Activated CD4-positive, CD25-positive, alpha-beta regulatory T cell treated with anti-CD3 and anti-CD28 coated beads, Interleukin-2, amount 50 U/mL, for 16 hours (primary cell): ENCODE data around the gene MYO1E.
"Not testable (repeated sequence)": the region's sequence is repeated elsewhere in the genome, so short reads cannot be mapped to it uniquely, and the experiment has no call there.

Source experiments
- DNase-seq: peaks from one replicate; pipeline ENCODE4 v3.0.0-alpha.2; 2020; ENCODE audit warnings: low read depth, low spot score

Gene MYO1E

GRCh38 chr15:59387196-59387878 lies 14.7 kb upstream of the MYO1E start:
- not testable (repeated sequence) for DNase-seq

GRCh38 chr15:59385171-59385570 lies 12.5 kb upstream of the MYO1E start:
- no peak for DNase-seq

GRCh38 chr15:59384507-59384906 lies 11.8 kb upstream of the MYO1E start:
- no peak for DNase-seq

- DNase-seq, result no peak
Observed at GRCh38 chr15:59380902-59381610, 8.4 kb upstream of the MYO1E start.

- DNase-seq, result no peak
Observed at GRCh38 chr15:59379531-59379930, 6.9 kb upstream of the MYO1E start.

GRCh38 chr15:59378855-59379254 lies 6.2 kb upstream of the MYO1E start:
- DNase-seq, result no peak

GRCh38 chr15:59377924-59378323 lies 5.3 kb upstream of the MYO1E start:
- DNase-seq, result no peak

GRCh38 chr15:59376733-59377132 lies 4.1 kb upstream of the MYO1E start:
- no peak for DNase-seq

- no peak for DNase-seq
Observed at GRCh38 chr15:59373215-59373614, 544 bp upstream of the MYO1E start.

GRCh38 chr15:59371458-59372351 lies 966 bp downstream of the MYO1E start:
- no peak for DNase-seq

- DNase-seq, result no peak
Observed at GRCh38 chr15:59369597-59369996, 3.1 kb downstream of the MYO1E start.

GRCh38 chr15:59367022-59367451 lies 5.6 kb downstream of the MYO1E start:
- DNase-seq, result no peak

GRCh38 chr15:59366333-59367021 lies 6.2 kb downstream of the MYO1E start:
- no peak for DNase-seq

GRCh38 chr15:59364248-59364647 lies 8.4 kb downstream of the MYO1E start:
- DNase-seq, result no peak

- DNase-seq, result no peak
Observed at GRCh38 chr15:59362331-59362730, 10.3 kb downstream of the MYO1E start.

- no peak for DNase-seq
Observed at GRCh38 chr15:59360896-59361295, 11.8 kb downstream of the MYO1E start.

- no peak for DNase-seq
Observed at GRCh38 chr15:59360305-59360704, 12.4 kb downstream of the MYO1E start.

- DNase-seq, result no peak
Observed at GRCh38 chr15:59355730-59356129, 16.9 kb downstream of the MYO1E start.

- no peak for DNase-seq
Observed at GRCh38 chr15:59354417-59355031, 18.1 kb downstream of the MYO1E start.

GRCh38 chr15:59353994-59354416 lies 18.7 kb downstream of the MYO1E start:
- DNase-seq, result no peak

- DNase-seq, result no peak
Observed at GRCh38 chr15:59352683-59353082, 20.0 kb downstream of the MYO1E start.
